ENCODE measurements around the gene USP10.

DNA sequence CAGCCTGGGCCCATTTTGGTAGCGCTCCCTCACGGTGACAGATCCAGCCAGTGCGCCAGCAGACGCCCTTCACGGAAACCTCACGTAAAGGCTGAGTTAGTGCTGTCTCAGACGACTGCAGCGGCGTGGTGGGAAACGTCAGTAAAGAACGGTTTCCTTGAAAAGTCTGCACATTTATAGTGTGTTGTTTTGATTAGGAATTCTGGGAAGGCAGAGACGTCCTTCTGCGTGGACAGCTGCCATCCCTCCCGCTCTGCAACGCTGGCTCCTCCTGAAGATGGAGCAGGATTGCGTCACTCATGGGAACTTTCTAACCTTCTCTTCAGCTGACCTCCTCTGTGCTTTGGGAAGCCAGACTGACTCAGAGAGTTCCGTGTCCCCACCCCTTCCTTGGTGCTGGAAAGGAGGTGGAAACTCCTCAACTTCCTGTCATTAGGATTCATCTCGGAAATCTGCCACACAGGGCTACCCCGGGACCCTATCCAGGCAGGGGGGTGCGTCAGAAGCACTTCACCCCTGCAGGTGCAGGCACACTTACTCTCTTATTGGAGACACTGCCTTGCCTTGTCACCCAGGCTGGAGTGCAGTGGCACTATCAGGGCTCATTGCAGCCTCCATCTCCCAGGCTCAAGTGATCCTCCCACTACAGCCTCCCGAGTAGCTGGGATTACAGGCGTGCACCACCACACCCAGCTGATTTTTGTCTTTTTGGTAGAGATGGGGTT is 95.7 kb downstream of the USP10 start:
- TF ChIP-seq, protein P1, sequence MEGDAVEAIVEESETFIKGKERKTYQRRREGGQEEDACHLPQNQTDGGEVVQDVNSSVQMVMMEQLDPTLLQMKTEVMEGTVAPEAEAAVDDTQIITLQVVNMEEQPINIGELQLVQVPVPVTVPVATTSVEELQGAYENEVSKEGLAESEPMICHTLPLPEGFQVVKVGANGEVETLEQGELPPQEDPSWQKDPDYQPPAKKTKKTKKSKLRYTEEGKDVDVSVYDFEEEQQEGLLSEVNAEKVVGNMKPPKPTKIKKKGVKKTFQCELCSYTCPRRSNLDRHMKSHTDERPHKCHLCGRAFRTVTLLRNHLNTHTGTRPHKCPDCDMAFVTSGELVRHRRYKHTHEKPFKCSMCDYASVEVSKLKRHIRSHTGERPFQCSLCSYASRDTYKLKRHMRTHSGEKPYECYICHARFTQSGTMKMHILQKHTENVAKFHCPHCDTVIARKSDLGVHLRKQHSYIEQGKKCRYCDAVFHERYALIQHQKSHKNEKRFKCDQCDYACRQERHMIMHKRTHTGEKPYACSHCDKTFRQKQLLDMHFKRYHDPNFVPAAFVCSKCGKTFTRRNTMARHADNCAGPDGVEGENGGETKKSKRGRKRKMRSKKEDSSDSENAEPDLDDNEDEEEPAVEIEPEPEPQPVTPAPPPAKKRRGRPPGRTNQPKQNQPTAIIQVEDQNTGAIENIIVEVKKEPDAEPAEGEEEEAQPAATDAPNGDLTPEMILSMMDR (IDR thresholded peaks at IDR 0.05) = no peak
- TF ChIP-seq EZH2 (IDR thresholded peaks at IDR 0.05; ENCODE audit: borderline replicate concordance, insufficient read depth, low read depth, low read length, poor library complexity, severe bottlenecking) = no peak

Measured in B cell (primary cell).